K562 (cell line): ENCODE data around the gene CHPF2. TPM values are rescaled to one million over a fixed set of nuclear protein-coding genes. Genes with fewer than 3 reads are reported as not detected.
A peak's percentile ranks its signal among the peaks of the same experiment; 100 is the strongest.

Source experiments
- ELK3 ChIP-seq: fragments of 450-650 bp; formaldehyde crosslinking; IDR thresholded peaks from 2 replicates; pipeline ENCODE4 v1.4.0; 2020; ENCODE audit warnings: mild to moderate bottlenecking
- ERF ChIP-seq: fragments of 450-650 bp; formaldehyde crosslinking; IDR thresholded peaks from 2 replicates; pipeline ENCODE4 v1.4.0; 2020; ENCODE audit warnings: mild to moderate bottlenecking, mixed read lengths
- FOXK2 ChIP-seq, 2 experiments: fragments of 450-650 bp; IDR thresholded peaks in 1 of 2; conservative IDR thresholded peaks in 1 of 2; 2 replicates each; pipeline ENCODE4 v1.6.1; 2016; ENCODE audit warnings: low read depth in 2 of 2, mild to moderate bottlenecking in 1 of 2
- GTF2B ChIP-seq: IDR thresholded peaks from 2 replicates; pipeline ENCODE4 v1.6.1; 2011; ENCODE audit not compliant: insufficient read length; ENCODE audit errors: extremely low read depth
- HDAC1 ChIP-seq, 2 experiments: fragments of 450-650 bp; IDR thresholded peaks; 2 replicates each; pipeline ENCODE4 v1.6.1; 2016 to 2017; ENCODE audit warnings: inconsistent platforms in 1 of 2, mild to moderate bottlenecking in 1 of 2, moderate library complexity in 1 of 2
- MCM3 ChIP-seq: fragments of 450-650 bp; IDR thresholded peaks from 2 replicates; pipeline ENCODE4 v1.6.1; 2016
- MITF ChIP-seq: IDR thresholded peaks from 2 replicates; pipeline ENCODE4 v1.6.1; 2014; ENCODE audit warnings: antibody characterized with exemption
- MNT ChIP-seq, 2 experiments: fragments of 450-650 bp; conservative IDR thresholded peaks; 2 replicates each; pipeline ENCODE4 v1.6.1; 2017; ENCODE audit warnings: mild to moderate bottlenecking in 2 of 2, moderate library complexity in 2 of 2
- MYC ChIP-seq, 2 experiments: fragments of 250-450 bp in 1 of 2; sonication (Bioruptor Pico) in 1 of 2; IDR thresholded peaks; 2 replicates each; pipeline versions ENCODE4 v1.5.1 to v1.6.1; 2012 to 2021; ENCODE audit warnings: low read depth in 2 of 2, borderline replicate concordance in 1 of 2, improper control_type of control experiment in 1 of 2, low read length in 1 of 2, mild to moderate bottlenecking in 1 of 2, moderate library complexity in 1 of 2
- NFXL1 ChIP-seq: fragments of 450-650 bp; formaldehyde crosslinking; IDR thresholded peaks from 2 replicates; pipeline ENCODE4 v1.4.0; 2021; ENCODE audit warnings: mild to moderate bottlenecking
- PRPF4 ChIP-seq: fragments of 200-400 bp; formaldehyde crosslinking; IDR thresholded peaks from one replicate; pipeline ENCODE4 v1.6.1; 2017; ENCODE audit warnings: low read length, low read depth, mild to moderate bottlenecking; ENCODE audit not compliant: insufficient read depth, poor library complexity, severe bottlenecking
- SIN3B ChIP-seq: fragments of 450-650 bp; IDR thresholded peaks from 2 replicates; pipeline ENCODE4 v1.6.1; 2017; ENCODE audit warnings: low read depth, mild to moderate bottlenecking, moderate library complexity
- SNAPC5 ChIP-seq: fragments of 250-450 bp; sonication (Bioruptor Pico); IDR thresholded peaks from 2 replicates; pipeline ENCODE4 v1.8.0; 2021; ENCODE audit warnings: moderate library complexity, mild to moderate bottlenecking, inconsistent platforms
- SREBF1 ChIP-seq: fragments of 150-350 bp; IDR thresholded peaks from 2 replicates; pipeline ENCODE4 v1.6.1; 2014; ENCODE audit warnings: antibody characterized with exemption, low read depth, low read length, borderline replicate concordance
- TFAP4 ChIP-seq: sonication (generic); formaldehyde crosslinking; IDR thresholded peaks from 2 replicates; pipeline ENCODE4 v1.8.0; 2022; ENCODE audit warnings: missing genetic modification reagents, mild to moderate bottlenecking, moderate library complexity, borderline replicate concordance
- THRA ChIP-seq: fragments of 450-650 bp; IDR thresholded peaks from 2 replicates; pipeline ENCODE4 v1.6.1; 2017; ENCODE audit warnings: mild to moderate bottlenecking, moderate library complexity
- ZC3H11A ChIP-seq: IDR thresholded peaks from 2 replicates; pipeline ENCODE4 v1.6.1; 2012; ENCODE audit warnings: low read depth, low read length, improper control_type of control experiment
- ZNF766 ChIP-seq: fragments of 200-800 bp; sonication (Bioruptor generic); conservative IDR thresholded peaks from 2 replicates; pipeline ENCODE4 v1.6.1; 2016; ENCODE audit warnings: missing genetic modification characterization, missing compliant biosample characterization
- polyA plus RNA-seq, 8 experiments: library from polyadenylated mRNA; depleted of rRNA in 4 of 8; stranded (reverse) in 5 of 8; unstranded in 3 of 8; fragments of >200 nt; fragmentation: Nextera tagmentation in 2 of 8; fragmentation: Illumina TruSeq in 1 of 8; extraction: Ambion mirVana in 2 of 8; extraction: Trizol in 1 of 8; gene quantifications; 2 replicates each; pipeline versions ENCODE4 v1.2.1 to v1.2.3, GENCODE V29; 2011 to 2014; ENCODE audit warnings: inconsistent platforms in 1 of 8, missing spikeins in 1 of 8
- total RNA-seq, 7 experiments: library from RNA; depleted of rRNA in 6 of 7; stranded (reverse); fragments of >200 nt in 6 of 7; fragmentation: Illumina TruSeq in 2 of 7; extraction: Trizol in 2 of 7; gene quantifications; 2 replicates each; pipeline versions ENCODE4 v1.2.1 to v1.2.3, GENCODE V29; 2011 to 2021; ENCODE audit warnings: low replicate concordance in 1 of 7

CHPF2 gene
- total and polyA plus RNA-seq, 9 of the 15 experiments (the other 6 are each of a cell fraction or from before 2014, with no cell fraction given): 0.08 to 32.8 (median 10.5) TPM

GRCh38 chr7:151251689-151252560 lies 19.6 kb downstream of the CHPF2 start (continued):
- TF ChIP-seq ELK3 (CRISPR knock-in tag) (no peak), TFAP4 (CRISPR knock-in tag) (peak; percentile 73; the same call in 1 of the 2 replicates), ZNF766 (CRISPR knock-in tag) (no peak), GTF2B (no peak), ERF (no peak), PRPF4 (no peak), MNT (conservative IDR thresholded peaks at IDR 0.05) (no peak), MYC (IDR thresholded peaks at IDR 0.05; ENCODE audit: low read depth, low read length) (no peak), MYC (CRISPR knock-in tag; IDR thresholded peaks at IDR 0.05; ENCODE audit: borderline replicate concordance, low read depth) (no peak), THRA (no peak), ZC3H11A (no peak), FOXK2 (conservative IDR thresholded peaks at IDR 0.05 in 1 of 2, IDR thresholded peaks at IDR 0.05 in 1 of 2; ENCODE audit: low read depth in 2 of 2) (no peak), MITF (no peak), SIN3B (no peak), SREBF1 (no peak), NFXL1 (no peak), MCM3 (no peak), HDAC1 (IDR thresholded peaks at IDR 0.05) (no peak), SNAPC5 (no peak)
